Activated effector memory CD4-positive, alpha-beta T cell treated with Interleukin-2 at 50 U/mL for 16 hours (primary cell): ENCODE data around the gene PRPF40A.

Experiments used
- DNase-seq: peaks from one replicate; pipeline ENCODE4 v3.0.0-alpha.2; 2020

The PRPF40A gene

GRCh38 chr2:152716805-152717227 is 445 bp downstream of the PRPF40A start:
- DNase-seq: no peak

GRCh38 chr2:152715854-152716428 is 1.3 kb downstream of the PRPF40A start:
- no peak for DNase-seq

GRCh38 chr2:152715112-152715511 is 2.1 kb downstream of the PRPF40A start:
- no peak for DNase-seq

- DNase-seq: no peak
Observed at GRCh38 chr2:152710713-152711112, 6.5 kb downstream of the PRPF40A start.

- no peak for DNase-seq
Observed at GRCh38 chr2:152708742-152709141, 8.5 kb downstream of the PRPF40A start.

GRCh38 chr2:152706477-152707021 is 10.7 kb downstream of the PRPF40A start:
- DNase-seq: no peak

- no peak for DNase-seq
Observed at GRCh38 chr2:152701198-152701597, 16.1 kb downstream of the PRPF40A start.

- DNase-seq: no peak
Observed at GRCh38 chr2:152696476-152696875, 20.8 kb downstream of the PRPF40A start.

GRCh38 chr2:152695763-152696162 is 21.5 kb downstream of the PRPF40A start:
- DNase-seq: no peak

GRCh38 chr2:152694161-152694661 is 23.1 kb downstream of the PRPF40A start:
- no peak for DNase-seq

GRCh38 chr2:152693033-152693432 is 24.2 kb downstream of the PRPF40A start:
- DNase-seq: no peak

GRCh38 chr2:152686321-152686720 is 30.9 kb downstream of the PRPF40A start:
- no peak for DNase-seq

- no peak for DNase-seq
Observed at GRCh38 chr2:152683400-152683799, 33.9 kb downstream of the PRPF40A start.

- DNase-seq: no peak
Observed at GRCh38 chr2:152682663-152683062, 34.6 kb downstream of the PRPF40A start.

GRCh38 chr2:152678808-152679207 is 38.5 kb downstream of the PRPF40A start:
- no peak for DNase-seq

- DNase-seq: no peak
Observed at GRCh38 chr2:152676461-152676860, 40.8 kb downstream of the PRPF40A start.

- DNase-seq: no peak
Observed at GRCh38 chr2:152674334-152674733, 42.9 kb downstream of the PRPF40A start.

GRCh38 chr2:152664725-152665124 is 52.5 kb downstream of the PRPF40A start:
- DNase-seq: no peak

- no peak for DNase-seq
Observed at GRCh38 chr2:152661076-152661475, 56.2 kb downstream of the PRPF40A start.

GRCh38 chr2:152658221-152658620 is 59.0 kb downstream of the PRPF40A start:
- no peak for DNase-seq

GRCh38 chr2:152657043-152657442 is 60.2 kb downstream of the PRPF40A start:
- no peak for DNase-seq

- no peak for DNase-seq
Observed at GRCh38 chr2:152655880-152656279, 61.4 kb downstream of the PRPF40A start.

GRCh38 chr2:152651834-152652233 is 65.4 kb downstream of the PRPF40A start:
- no peak for DNase-seq

- no peak for DNase-seq
Observed at GRCh38 chr2:152650768-152651371, 66.4 kb downstream of the PRPF40A start.

GRCh38 chr2:152649997-152650396 is 67.3 kb downstream of the PRPF40A start:
- no peak for DNase-seq
